HG03108 (cell line): Measurements from ENCODE around the gene GABARAPL2.
"Not testable (repeated sequence)": the region's sequence is repeated elsewhere in the genome, so short reads cannot be mapped to it uniquely, and the experiment has no call there.

Experiments used
- ATAC-seq: cut with Tn5 transposase; IDR thresholded peaks from one replicate; pipeline ENCODE4 v1.9.1; 2021; ENCODE audit warnings: moderate library complexity; ENCODE audit not compliant: unreplicated experiment

The GABARAPL2 gene

DNA sequence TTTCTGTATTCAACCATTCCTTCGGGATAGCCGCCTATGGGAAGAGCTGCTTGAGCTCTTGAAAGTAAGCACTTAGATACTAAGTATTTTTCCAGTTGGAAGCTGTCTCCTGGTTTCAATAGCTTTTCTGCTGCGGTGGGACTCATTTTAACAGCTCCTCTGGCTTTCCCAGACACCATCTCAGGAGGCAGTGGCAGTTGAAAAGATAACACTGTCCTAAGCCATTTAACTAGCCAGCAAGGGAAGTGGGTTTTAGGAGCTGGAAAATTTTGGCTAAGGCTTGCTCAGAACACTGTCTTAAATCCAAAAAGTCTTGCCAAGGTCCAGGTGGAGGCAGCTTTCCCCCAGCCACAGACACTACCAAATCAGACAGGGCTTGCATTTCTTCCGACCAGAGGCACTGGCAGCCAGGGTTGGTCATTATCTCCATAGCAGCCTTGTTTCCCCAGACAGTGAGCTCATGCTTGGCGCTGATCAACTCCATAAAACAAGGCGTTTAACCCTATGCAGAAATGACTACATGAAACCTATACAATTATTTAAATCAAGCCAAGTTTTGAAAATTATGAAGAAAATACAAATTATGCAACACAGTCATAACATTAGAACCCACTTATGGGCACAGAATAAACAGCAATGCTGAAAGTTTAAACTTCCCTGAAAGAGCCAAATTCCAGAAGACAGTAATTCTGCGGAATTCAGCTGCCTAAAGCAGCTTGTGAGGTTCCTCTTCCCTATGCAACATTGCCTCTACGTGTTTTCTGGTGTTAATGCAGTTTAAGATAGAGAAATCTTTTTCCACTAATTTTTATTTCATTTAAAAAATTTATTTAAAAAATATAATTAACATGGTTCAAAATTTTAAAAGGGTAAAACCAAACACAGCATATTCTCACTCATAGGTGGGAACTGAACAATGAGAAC lies 25.0 kb downstream of the GABARAPL2 start:
- ATAC-seq = no peak

DNA sequence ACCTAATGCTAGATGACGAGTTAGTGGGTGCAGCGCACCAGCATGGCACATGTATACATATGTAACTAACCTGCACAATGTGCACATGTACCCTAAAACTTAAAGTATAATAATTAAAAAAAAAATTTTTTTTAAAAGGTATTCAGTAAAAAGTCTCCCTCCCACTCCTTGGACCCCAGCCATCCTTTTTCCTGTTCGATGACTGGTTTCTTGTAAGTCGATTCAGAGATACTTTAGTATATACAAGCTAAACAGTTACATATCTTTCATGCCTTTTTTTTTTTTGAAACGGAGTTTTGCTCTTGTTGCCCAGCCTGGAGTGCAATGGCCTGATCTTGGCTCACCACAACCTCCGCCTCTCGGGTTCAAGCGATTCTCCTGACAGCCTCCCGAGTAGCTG lies 25.7 kb downstream of the GABARAPL2 start:
- ATAC-seq = not testable (repeated sequence)

DNA sequence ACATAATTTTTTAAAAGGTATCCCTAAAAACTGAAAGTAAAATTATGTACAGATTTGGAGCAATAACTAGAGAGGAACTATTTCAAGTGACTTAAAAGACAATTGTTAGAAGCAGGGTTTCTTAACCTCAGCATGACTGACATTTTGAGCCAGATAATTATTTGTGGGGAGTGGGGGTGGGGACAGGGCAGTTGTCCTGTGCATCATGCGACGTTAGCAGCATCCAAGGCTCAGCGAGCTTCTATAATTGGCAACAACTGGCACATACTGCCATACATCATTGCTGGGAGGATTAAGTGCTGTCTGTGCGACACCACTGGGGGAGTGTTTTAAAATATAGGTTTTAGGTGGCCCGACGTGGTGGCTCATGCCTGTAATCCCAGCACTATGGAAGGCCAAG lies 27.1 kb downstream of the GABARAPL2 start:
- no peak for ATAC-seq

DNA sequence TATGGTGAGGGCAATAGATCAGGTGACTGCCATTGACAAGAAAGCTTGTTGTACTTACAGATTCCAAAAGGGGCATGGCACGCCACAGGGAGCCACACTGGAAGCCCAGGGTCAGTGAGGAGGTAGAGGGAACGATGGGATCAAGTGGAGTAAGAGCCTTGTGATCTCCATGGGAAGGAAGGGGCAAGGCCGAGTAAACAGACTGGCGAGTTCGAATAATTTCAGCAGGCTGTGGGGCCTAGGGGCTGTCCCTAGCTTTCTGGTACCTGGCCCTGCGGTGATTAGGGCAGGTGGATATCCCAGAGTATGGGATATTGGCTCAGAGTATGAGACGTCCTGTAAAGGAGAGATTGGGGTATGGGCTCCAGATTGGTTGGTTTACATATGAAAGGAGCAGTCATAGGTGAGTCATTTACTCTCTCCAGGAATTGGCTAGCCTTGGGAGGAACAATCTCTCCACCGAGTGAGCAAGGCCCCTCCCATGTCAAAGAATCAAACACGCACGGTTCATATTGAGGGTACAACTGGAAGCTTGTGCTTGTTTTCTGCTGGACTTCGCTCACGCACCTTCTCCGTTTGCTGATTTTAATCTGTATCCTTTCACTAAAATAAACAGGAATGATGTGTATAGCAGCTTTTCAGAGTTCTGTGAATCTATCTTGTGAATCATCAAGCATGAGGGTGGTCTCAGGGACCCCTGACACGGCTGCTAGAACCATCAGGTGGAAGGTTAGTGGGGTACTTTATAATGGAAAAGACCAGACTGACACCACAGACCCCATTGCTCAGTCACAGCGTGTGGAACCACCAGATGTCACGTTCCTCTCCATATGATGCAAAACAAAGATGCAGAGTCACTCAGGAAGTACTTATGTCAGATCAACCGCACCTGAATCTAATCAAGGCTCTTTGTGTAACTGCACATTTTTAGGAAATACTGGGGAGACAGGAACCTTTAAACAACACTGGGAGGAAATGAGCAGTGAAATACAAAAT lies 27.9 kb downstream of the GABARAPL2 start:
- no peak for ATAC-seq

DNA sequence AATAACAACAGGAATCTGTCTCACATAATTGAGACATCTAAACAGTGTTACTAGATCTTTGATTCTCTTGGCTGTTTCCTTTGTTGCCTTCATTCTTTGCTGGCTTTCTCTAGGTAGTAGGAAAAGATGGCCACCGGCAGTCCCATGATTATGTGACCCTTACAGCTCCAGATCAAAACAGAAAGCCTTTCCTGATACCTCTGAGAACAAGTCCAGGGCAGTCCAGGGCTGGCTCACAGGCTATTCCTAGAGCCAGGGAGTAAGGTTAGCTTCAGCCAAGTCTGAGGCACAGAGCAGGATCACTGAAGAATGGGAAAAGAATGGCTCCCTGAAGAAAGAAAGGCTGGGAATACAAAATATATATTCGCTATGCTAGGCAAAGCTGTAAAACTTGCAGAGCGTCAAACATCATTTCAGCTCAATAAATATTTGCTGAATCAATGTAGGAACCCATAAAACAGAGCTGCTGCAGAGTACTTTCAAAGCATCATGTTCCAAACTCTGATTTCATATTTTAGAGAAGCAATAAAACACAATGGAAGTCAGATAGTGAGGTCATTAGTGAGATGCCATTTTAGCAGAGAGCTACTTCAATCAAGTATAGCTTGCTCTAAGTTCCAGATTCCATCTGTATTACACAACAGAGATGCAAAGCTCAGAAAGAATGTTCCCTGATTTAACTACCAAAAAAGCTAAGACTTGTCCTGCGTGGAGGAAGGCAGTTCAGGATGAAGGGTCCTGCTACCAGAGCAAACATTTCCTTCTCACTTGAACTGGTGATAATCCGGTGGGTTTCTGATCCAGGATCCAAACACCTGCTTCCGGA lies 33.5 kb downstream of the GABARAPL2 start:
- no peak for ATAC-seq

DNA sequence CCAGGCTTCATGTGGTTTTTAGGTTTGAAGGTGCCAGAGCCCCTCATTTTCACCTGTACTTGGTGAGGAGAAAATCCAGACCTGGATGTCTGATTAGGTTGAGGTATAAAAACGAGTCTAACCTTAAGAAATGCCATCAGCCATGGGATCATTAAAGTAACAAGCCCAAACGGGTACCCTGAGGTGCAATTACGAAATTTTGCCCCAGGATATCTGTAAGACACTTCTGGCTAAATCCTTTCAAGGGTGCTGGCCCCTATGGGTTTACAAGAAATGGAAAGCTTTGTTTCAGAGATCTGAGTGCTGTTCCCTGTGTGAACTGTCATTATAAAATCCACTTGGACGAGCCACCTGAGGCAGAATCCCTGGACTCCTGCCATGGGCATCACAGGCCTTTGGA lies 37.1 kb downstream of the GABARAPL2 start:
- ATAC-seq = no peak

DNA sequence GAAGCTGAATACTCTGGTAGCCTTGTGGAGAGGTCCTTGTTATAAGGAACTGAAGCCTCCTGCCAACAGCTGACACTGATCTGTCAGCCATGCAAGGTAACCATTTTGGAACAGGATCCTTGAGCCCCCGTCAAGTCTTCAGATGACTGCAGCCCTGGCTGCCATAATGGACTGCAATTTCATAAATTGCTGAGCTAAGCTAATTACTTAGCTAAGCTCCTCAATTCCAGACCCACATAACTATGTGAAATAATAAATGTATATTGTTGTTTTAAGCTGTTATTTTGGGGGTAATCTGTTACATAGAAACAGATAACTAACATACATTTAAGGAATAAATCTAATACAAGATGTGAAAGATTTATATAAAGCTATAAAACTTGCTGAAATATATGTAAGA lies 40.3 kb downstream of the GABARAPL2 start:
- no peak for ATAC-seq

DNA sequence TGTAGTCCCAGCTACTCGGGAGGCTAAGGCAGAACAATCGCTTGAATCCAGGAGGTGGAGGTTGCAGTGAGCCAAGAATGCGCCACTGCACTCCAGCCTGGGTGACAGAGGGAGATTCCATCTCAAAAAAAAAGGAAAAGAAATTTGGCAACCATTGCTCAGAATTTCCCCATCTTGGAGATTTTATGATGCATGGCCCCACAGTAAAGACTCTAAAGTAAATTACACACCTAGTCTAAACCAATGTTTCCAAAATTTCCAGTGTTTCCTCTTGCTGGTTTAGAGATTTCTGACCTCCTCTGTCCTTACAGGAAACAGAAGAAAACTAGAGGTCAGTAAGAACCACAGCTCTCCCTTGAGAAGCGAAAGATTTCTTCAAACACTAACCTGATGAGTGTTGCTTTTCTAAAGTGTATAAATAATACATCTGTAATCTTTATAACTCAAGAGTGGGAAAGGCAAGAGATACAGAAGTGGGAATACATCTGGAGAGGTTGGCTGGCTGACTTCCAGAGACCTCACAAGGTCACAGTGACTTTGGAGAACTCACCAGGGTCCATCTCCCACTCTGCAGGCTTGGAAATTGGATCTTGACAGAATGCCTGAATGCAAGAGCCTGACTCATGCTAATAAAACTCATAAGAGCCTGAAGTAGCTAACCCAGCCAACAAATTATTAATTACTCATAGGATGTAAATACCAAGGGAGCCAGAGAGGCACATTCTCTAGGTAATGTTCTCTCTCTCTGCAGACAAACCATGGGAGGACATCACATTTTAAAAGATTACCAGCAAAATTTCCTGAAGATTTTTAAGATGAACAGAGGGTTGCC lies 48.1 kb downstream of the GABARAPL2 start:
- ATAC-seq = no peak

DNA sequence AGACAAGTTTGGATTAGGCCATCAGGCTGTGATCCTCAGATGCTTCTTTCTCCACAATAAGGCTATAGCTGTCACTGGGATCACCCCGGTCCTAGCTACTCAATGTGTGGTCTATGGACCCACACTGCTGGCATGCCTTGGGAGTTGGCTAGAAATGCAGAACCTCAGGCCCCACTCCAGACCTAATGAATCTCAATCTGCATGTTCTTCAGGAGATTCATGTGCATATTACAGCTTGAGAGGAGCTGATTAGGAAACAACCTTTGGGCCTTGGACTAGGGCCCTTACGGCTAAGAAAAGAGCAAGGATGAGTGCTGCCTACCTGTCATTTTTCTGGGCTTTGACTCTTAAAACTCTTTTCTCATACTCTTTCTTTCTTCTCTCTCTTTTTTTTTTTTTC lies 49.4 kb downstream of the GABARAPL2 start:
- no peak for ATAC-seq

DNA sequence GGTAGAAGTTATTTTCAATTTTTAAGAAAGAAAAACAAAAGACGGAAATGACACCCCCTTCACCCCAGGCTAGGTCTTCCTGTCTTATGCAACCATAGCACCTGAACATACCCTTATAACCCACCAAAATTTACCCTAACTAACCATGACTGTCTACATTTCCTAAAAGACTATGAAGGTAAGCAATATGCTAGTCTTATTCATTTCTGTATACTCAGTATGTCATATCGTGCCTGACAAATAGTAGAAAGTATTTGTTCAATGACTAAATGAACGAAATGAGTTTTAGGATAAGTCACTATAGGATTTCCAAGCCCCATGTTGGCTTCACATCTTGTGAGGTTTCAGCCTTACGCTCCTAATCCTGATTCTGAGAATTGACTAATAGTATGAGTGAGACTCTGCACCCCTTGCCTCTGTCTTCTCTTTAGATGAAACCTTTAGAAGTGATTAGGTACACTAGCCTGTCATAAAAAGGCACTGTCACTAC lies 50.4 kb downstream of the GABARAPL2 start:
- ATAC-seq = no peak

DNA sequence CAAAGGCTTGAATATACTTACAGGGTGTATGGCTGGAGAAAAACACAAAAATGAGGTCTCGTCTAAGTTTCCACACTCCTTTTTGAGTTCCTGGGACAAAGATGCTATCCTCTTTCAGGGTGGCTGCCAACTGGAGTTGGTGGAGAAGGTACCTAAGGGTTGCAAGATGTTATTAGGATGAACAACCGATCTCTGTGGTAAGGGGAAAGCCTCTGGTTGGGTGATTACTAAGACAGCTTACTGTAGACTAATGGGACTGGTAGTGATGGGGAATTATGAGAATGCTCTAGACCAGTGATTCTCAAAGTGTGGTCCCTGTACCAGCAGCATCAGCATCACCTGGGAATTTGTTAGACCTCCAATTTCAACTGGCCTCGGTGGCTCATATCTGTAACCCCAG lies 50.9 kb downstream of the GABARAPL2 start:
- no peak for ATAC-seq

DNA sequence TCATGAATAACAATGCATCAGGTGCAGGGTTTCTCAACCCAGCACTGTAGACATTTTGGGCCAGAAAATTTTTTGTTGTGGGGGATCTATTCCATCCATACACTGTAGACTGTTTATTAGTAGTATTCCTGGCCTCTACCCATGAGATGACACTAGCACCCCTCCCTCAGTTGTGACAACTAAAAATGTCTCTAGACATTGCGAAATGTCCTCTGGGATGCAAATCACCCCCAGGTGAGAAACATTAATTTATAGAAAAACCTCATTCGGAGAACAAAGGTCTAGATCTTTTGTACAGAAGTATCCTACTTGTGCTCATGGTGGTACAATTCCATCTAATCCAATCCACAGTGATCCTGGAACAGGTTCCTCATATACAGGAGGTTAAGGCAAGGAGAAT lies 52.6 kb downstream of the GABARAPL2 start:
- ATAC-seq = no peak

DNA sequence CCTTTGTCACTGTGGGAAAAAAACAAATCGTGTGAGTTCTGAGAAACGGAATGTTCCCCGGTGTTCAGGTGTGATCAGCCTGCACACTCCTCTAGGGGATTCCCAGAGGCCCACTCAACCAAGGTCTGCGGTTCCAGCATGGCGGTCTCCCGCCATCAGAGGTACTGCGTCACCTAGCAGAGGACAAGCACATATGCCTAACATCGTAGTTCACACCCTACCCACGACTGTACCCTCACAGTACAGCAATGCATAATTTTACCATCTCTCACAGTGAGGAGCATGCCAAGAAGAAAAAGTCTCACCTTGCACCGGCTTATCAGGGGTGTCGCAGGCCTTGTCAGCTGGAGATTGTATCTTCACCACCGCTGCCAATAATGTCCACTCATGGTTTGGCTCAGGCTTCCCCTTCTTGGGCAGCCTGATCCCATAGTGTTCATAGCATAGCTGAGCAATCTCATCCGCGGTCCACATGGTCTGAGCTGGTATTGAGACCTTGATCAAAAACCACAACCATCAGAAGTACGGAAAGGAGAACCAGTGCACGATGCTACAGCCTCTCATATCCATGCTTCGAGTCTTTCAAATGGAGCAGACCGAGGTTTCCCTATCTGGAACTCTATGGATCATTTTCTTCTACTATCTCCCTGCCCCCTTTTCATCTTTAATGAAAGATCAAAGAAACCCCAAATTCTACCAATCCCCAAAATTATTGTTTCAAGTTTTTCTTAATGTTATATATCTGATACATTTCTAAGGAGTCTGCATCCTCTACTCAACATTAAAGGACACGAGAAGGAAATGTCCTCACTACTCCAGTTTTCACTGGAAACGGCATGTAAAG lies 54.4 kb downstream of the GABARAPL2 start:
- no peak for ATAC-seq

DNA sequence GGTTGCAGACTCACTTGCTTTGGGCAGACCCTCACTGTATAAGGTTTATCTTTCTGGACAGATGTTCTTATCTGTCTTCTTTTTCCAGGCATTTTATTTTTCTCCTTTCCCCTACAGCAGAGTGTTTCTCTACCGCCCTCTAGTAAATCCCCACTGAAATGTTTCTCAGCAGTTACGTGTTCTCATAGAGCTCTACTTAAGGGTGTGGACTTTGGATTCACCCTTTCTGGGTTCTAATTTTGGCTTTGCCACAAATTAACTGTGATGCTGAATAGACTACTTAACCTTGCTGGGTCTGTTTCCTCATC lies 54.9 kb downstream of the GABARAPL2 start:
- ATAC-seq = no peak

DNA sequence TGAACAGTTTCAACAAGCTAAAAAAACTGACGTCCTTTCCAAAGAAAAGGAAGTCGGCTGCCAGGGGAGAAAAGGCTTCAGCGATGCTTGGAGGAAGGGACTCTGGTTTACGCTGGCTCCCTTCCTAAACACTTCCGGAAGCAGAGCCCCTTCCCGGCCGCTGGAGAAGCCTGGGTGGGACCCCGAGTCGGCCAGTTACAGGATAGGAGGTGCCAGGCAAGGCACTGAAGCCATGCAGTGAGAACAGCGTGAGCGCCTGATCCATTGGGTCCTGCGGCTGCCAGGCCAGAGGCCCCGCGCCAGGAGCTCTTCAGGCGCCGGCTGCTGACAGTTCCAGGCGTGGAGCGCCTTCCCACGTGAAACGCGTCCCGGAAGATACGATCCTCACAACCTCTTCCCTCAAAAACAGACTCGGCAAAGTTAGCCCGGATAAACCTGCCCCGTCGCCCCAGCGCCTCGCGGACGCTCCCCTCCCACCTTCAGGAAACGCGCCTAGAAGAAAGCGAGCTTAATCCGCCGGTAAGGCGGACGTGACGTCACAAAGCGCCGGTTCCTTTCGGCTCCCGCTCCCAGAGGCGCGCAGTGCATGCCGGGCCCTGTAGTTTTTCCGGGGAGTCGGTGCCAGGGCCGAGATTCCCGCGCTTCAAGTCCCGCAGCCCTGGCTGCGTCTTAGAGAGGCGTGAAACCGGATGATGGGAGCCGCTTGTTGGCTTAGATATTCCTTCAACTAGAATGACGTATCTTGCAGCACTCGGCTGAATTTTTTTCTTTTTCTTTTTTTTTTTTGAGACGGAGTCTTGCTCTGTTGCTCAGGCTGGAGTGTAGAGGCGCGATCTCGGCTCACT lies 56.8 kb downstream of the GABARAPL2 start, which contains the start of gene ADAT1:
TSS of gene ADAT1 (minus strand) at position 521 of the 845 bp plus-strand sequence. CDS start 2,482 bp downstream, outside the sequence.
- peak; percentile 92 for ATAC-seq

DNA sequence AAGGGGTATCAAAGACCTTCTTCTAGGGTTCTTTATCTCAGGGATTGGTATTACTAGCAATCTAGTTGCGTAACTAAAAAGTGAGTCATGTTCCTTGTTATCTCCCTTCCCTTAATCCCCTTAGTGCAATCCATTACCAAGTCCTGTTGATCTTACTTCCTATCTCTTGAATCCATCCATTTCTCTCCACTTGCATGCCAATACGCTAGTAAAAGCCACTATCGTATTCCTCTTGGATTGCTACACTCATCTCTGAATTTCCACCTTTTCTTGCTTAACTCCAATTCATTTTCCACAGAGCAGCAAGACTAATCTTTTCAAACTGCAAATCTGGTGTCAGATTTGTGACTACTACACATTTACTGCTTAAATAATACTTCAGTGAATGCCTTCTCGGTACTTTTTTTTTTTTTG lies 58.7 kb downstream of the GABARAPL2 start:
- ATAC-seq = no peak

DNA sequence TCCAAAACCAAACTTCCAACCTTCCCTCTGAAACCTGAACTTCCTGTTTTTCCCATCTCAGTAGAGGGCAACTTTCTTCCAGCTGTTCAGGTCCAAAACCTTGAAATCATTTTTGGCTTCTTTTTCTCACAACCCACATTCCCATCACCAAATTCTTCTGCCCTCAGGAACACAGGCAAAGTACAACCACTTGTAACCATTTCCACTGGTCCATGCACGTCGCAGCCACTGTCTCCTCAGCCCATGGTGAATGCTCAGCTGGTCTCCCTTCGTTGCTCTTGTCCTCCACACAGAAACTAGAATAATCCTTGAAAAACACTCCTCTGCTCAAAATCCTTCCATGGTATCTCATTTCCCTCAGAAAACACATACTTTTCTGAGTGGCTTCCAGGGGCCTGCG lies 60.6 kb downstream of the GABARAPL2 start:
- no peak for ATAC-seq
